Hepatocyte (in vitro differentiated cells): ENCODE data around the gene CATSPERE.

Experiments used
- EZH2phosphoT487 ChIP-seq: fragments of 200-600 bp; sonication (generic); IDR thresholded peaks from one replicate; pipeline ENCODE4 v1.6.1; 2018; ENCODE audit warnings: antibody characterized with exemption, mild to moderate bottlenecking, low read depth, moderate library complexity; ENCODE audit not compliant: unreplicated experiment, severe bottlenecking
- TF ChIP-seq, protein P1 (sequence below): fragments of 200-600 bp; sonication (generic); IDR thresholded peaks from 2 replicates; pipeline ENCODE4 v1.5.1; 2016; ENCODE audit warnings: antibody characterized with exemption, mild to moderate bottlenecking; ENCODE audit not compliant: poor library complexity

DNA sequence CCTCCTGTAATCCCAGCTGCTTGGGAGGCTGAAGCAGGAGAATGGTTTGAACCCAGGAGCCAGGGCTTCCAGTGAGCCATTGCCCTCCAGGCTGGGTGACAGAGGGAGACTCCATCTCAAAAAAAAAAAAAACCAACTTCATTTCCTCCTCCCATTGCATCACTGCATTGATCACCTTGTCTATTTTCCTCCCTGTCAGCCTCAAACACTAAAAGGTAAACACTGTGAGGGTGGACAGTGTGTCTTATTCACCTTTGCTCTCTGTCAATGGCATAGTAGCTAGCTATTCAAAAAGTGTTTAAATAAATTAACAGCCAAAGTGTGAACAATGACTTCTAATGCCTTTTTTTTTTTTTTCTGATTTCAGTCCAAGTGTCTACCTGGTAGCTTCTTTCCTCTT lies 178.5 kb downstream of the CATSPERE start:
- TF ChIP-seq, protein P1, sequence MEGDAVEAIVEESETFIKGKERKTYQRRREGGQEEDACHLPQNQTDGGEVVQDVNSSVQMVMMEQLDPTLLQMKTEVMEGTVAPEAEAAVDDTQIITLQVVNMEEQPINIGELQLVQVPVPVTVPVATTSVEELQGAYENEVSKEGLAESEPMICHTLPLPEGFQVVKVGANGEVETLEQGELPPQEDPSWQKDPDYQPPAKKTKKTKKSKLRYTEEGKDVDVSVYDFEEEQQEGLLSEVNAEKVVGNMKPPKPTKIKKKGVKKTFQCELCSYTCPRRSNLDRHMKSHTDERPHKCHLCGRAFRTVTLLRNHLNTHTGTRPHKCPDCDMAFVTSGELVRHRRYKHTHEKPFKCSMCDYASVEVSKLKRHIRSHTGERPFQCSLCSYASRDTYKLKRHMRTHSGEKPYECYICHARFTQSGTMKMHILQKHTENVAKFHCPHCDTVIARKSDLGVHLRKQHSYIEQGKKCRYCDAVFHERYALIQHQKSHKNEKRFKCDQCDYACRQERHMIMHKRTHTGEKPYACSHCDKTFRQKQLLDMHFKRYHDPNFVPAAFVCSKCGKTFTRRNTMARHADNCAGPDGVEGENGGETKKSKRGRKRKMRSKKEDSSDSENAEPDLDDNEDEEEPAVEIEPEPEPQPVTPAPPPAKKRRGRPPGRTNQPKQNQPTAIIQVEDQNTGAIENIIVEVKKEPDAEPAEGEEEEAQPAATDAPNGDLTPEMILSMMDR: no peak
- no peak for TF ChIP-seq EZH2phosphoT487
